WTC11 (cell line): Measurements from ENCODE around the gene UPP1. TPM values are rescaled to one million over a fixed set of nuclear protein-coding genes. Genes with fewer than 3 reads are reported as not detected.

Source experiments
- ATAC-seq: fragments of 200-7000 bp; cut with Tn5 transposase; 2 replicates; pipeline ENCODE4 v1.10.0; 2021; ENCODE audit warnings: mild to moderate bottlenecking, moderate library complexity
- CTCF ChIA-PET: fragments of 300-600 bp; sonication (Branson Sonifier 250); formaldehyde crosslinking; loops from one replicate; lab custom pipeline; 2021; ENCODE audit warnings: antibody characterized with exemption; lab: Charles Lee
- POLR2A ChIA-PET: fragments of 350-600 bp; sonication (Branson Sonifier 250); formaldehyde crosslinking; loops from one replicate; lab custom pipeline; 2021; ENCODE audit warnings: antibody characterized with exemption; lab: Charles Lee
- DNase-seq: peaks from one replicate; pipeline ENCODE4 v3.0.0; 2021; ENCODE audit warnings: low spot score
- H3K27ac Mint-ChIP-seq: 2 replicates; pipeline ENCODE4 v1.8.0; 2021; ENCODE audit warnings: mixed read lengths
- H3K27me3 Mint-ChIP-seq: 2 replicates; pipeline ENCODE4 v1.8.0; 2021; ENCODE audit warnings: low read depth, mild to moderate bottlenecking, moderate library complexity, mixed read lengths
- H3K36me3 Mint-ChIP-seq: 2 replicates; pipeline ENCODE4 v1.8.0; 2021; ENCODE audit warnings: mixed read lengths
- H3K4me1 Mint-ChIP-seq: 2 replicates; pipeline ENCODE4 v1.8.0; 2022; ENCODE audit warnings: mixed read lengths
- H3K4me3 Mint-ChIP-seq: 2 replicates; pipeline ENCODE4 v1.8.0; 2021; ENCODE audit warnings: mild to moderate bottlenecking, moderate library complexity, mixed read lengths
- H3K9me3 Mint-ChIP-seq: 2 replicates; pipeline ENCODE4 v1.8.0; 2021; ENCODE audit warnings: mixed read lengths
- ARID4B ChIP-seq: sonication (generic); formaldehyde crosslinking; IDR thresholded peaks from 2 replicates; pipeline ENCODE4 v1.8.0; 2023; ENCODE audit warnings: missing genetic modification reagents, mild to moderate bottlenecking, borderline replicate concordance
- CREB1 ChIP-seq: sonication (generic); formaldehyde crosslinking; IDR thresholded peaks from 2 replicates; pipeline ENCODE4 v1.8.0; 2023; ENCODE audit warnings: mild to moderate bottlenecking, missing genetic modification reagents
- E2F5 ChIP-seq: sonication (generic); formaldehyde crosslinking; IDR thresholded peaks from 2 replicates; pipeline ENCODE4 v1.8.1; 2022; ENCODE audit warnings: mild to moderate bottlenecking, moderate library complexity, missing genetic modification reagents
- EMX1 ChIP-seq: fragments of 250-450 bp; sonication (Bioruptor Pico); IDR thresholded peaks from 2 replicates; pipeline ENCODE4 v1.8.0; 2021; ENCODE audit warnings: mild to moderate bottlenecking
- ESRRA ChIP-seq: sonication (generic); formaldehyde crosslinking; IDR thresholded peaks from 2 replicates; pipeline ENCODE4 v1.8.1; 2022; ENCODE audit warnings: mild to moderate bottlenecking, missing genetic modification reagents, borderline replicate concordance
- ETV6 ChIP-seq: sonication (generic); formaldehyde crosslinking; IDR thresholded peaks from 2 replicates; pipeline ENCODE4 v1.8.1; 2022; ENCODE audit warnings: mild to moderate bottlenecking, missing genetic modification reagents
- NFYB ChIP-seq: sonication (generic); formaldehyde crosslinking; conservative IDR thresholded peaks from 2 replicates; pipeline ENCODE4 v1.8.0; 2022; ENCODE audit warnings: low read depth, missing genetic modification reagents
- PRDM15 ChIP-seq: sonication (generic); formaldehyde crosslinking; IDR thresholded peaks from 2 replicates; pipeline ENCODE4 v1.8.0; 2022; ENCODE audit warnings: missing genetic modification reagents
- RELA ChIP-seq: sonication (generic); formaldehyde crosslinking; IDR thresholded peaks from 2 replicates; pipeline ENCODE4 v1.8.1; 2022; ENCODE audit warnings: missing genetic modification reagents, mild to moderate bottlenecking, borderline replicate concordance
- STAT6 ChIP-seq: sonication (generic); formaldehyde crosslinking; conservative IDR thresholded peaks from 2 replicates; pipeline ENCODE4 v1.8.1; 2023; ENCODE audit warnings: mild to moderate bottlenecking, low read depth, missing genetic modification reagents, moderate library complexity
- TCF7 ChIP-seq: sonication (generic); formaldehyde crosslinking; IDR thresholded peaks from 2 replicates; pipeline ENCODE4 v1.8.0; 2022; ENCODE audit warnings: mild to moderate bottlenecking, low read depth, missing genetic modification reagents, moderate library complexity
- ZMAT4 ChIP-seq: fragments of 250-450 bp; sonication (Bioruptor Pico); IDR thresholded peaks from 2 replicates; pipeline ENCODE4 v1.9.0; 2021; ENCODE audit warnings: mild to moderate bottlenecking
- ZNF396 ChIP-seq: fragments of 250-450 bp; sonication (Bioruptor Pico); IDR thresholded peaks from 2 replicates; pipeline ENCODE4 v1.8.0; 2021; ENCODE audit warnings: mild to moderate bottlenecking, moderate library complexity, borderline replicate concordance
- ZSCAN18 ChIP-seq: fragments of 250-450 bp; sonication (Bioruptor Pico); IDR thresholded peaks from 2 replicates; pipeline ENCODE4 v2.1.2; 2022; ENCODE audit warnings: mild to moderate bottlenecking, moderate library complexity
- total RNA-seq: library from RNA; stranded (reverse); gene quantifications from 3 replicates; pipeline ENCODE4 v1.2.3, GENCODE V29; 2021

UPP1 gene
- total RNA-seq, 1 experiment from 2014 or later: 55.6 TPM

- no peak for TF ChIP-seq PRDM15
- no peak for TF ChIP-seq ZNF396 (CRISPR knock-in tag)
- TF ChIP-seq E2F5: no peak
- TF ChIP-seq ZMAT4 (CRISPR knock-in tag): no peak
- no peak for TF ChIP-seq RELA (CRISPR knock-in tag)
Measured at GRCh38 chr7:48097521-48098231, 8.6 kb downstream of the UPP1 start (continued).

GRCh38 chr7:48098846-48099245, 9.8 kb downstream of the UPP1 start:
- H3K9me3 Mint-ChIP-seq: no peaks in the 10 kb centered on the region
- no peak for TF ChIP-seq ARID4B (CRISPR knock-in tag)
- TF ChIP-seq CREB1 (CRISPR knock-in tag): no peak
- TF ChIP-seq ZSCAN18 (CRISPR knock-in tag): no peak
- TF ChIP-seq TCF7 (CRISPR knock-in tag): no peak
- no peak for TF ChIP-seq EMX1 (CRISPR knock-in tag)
- TF ChIP-seq, all 79 proteins: peak for 0
- DNase-seq: no peak
- Mint-ChIP-seq H3K27me3 (no peaks in the 10 kb centered on the region), H3K4me3 (no peak overlapping the region), H3K36me3 (peaks cover 66% of the 10 kb centered on the region), H3K4me1 (no peaks in the 10 kb centered on the region), H3K27ac (no peak overlapping the region)
- ATAC-seq: no peak
- ChIA-PET CTCF (no interaction called here), POLR2A (no interaction called here)

GRCh38 chr7:48099781-48100180, 10.7 kb downstream of the UPP1 start:
- no peak overlapping the region for H3K27ac Mint-ChIP-seq
- H3K36me3 Mint-ChIP-seq: peaks cover 69% of the 10 kb centered on the region
- ChIA-PET POLR2A (no interaction called here), CTCF (no interaction called here)
- H3K4me3 Mint-ChIP-seq: no peak overlapping the region
- TF ChIP-seq STAT6 (CRISPR knock-in tag): no peak
- no peak for TF ChIP-seq ZSCAN18 (CRISPR knock-in tag)
- TF ChIP-seq NFYB (CRISPR knock-in tag): no peak
- TF ChIP-seq ETV6 (CRISPR knock-in tag): no peak
- TF ChIP-seq ESRRA: no peak
- ATAC-seq: no peak
- no peaks in the 10 kb centered on the region for H3K9me3 Mint-ChIP-seq
- no peaks in the 10 kb centered on the region for H3K27me3 Mint-ChIP-seq
- DNase-seq: no peak
- H3K4me1 Mint-ChIP-seq: no peaks in the 10 kb centered on the region
